ENCODE results near the gene URB1. TPM values are rescaled to one million over a fixed set of nuclear protein-coding genes. Genes with fewer than 3 reads are reported as not detected.
"Not testable (repeated sequence)": the region's sequence is repeated elsewhere in the genome, so short reads cannot be mapped to it uniquely, and the experiment has no call there.

URB1 gene
- total RNA-seq, 1 donor: 21.7 TPM

DNA sequence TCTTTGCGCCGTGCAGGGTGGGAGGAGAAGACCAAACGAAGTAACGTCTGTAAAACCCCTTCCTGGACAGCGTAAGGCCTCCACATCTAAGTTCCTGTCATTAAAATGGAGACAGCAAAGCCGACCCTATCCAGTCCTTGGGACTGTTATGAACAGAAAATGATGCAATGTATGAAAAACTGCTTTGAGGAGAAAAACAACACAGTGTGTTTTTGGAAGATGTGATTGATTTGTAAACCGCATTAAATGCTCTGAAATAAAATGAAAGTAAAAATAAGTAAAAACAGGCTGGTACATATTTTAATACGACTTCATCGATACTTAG is 827 bp upstream of the URB1 start:
- Histone ChIP-seq H3K4me1 (ENCODE audit: insufficient read depth, low read length) (peaks cover 33% of the 10 kb centered on the region), H3K27me3 (ENCODE audit: insufficient read depth, low read length) (peaks cover 9% of the 10 kb centered on the region), H3K79me2 (ENCODE audit: insufficient read depth, low read length) (peaks cover 35% of the 10 kb centered on the region), H2AFZ (ENCODE audit: low read length) (peak overlapping the region; percentile 91), H3K4me3 (ENCODE audit: insufficient read depth, low read length) (peak overlapping the region; percentile 86), H3K9me3 (ENCODE audit: low read depth, low read length) (no peaks in the 10 kb centered on the region), H3K27ac (ENCODE audit: low read depth, low read length) (peak overlapping the region; percentile 74), H4K20me1 (ENCODE audit: insufficient read depth, low read length) (peaks cover 20% of the 10 kb centered on the region), H3K36me3 (ENCODE audit: insufficient read depth, low read length) (no peaks in the 10 kb centered on the region), H3K4me2 (ENCODE audit: insufficient read depth, low read length) (peak overlapping the region; percentile 98)
- no peak for DNase-seq (ENCODE audit: insufficient read length, low spot score, missing footprints)
- TF ChIP-seq CTCF (IDR thresholded peaks at IDR 0.05; ENCODE audit: extremely low read depth, low read depth, low read length): no peak

GRCh38 chr21:32392299-32392879 is 423 bp downstream of the URB1 start:
- H3K36me3 ChIP-seq (ENCODE audit: insufficient read depth, low read length): peaks cover 8% of the 10 kb centered on the region
- DNase-seq (ENCODE audit: insufficient read length, low spot score, missing footprints): peak; percentile 68
- peak overlapping the region; percentile 78 for H3K27ac ChIP-seq (ENCODE audit: low read depth, low read length)
- peaks cover 26% of the 10 kb centered on the region for H4K20me1 ChIP-seq (ENCODE audit: insufficient read depth, low read length)
- peaks cover 48% of the 10 kb centered on the region for H3K79me2 ChIP-seq (ENCODE audit: insufficient read depth, low read length)
- H3K27me3 ChIP-seq (ENCODE audit: insufficient read depth, low read length): peaks cover 6% of the 10 kb centered on the region
- H3K4me2 ChIP-seq (ENCODE audit: insufficient read depth, low read length): peak overlapping the region; percentile 98
- H3K4me1 ChIP-seq (ENCODE audit: insufficient read depth, low read length): peaks cover 37% of the 10 kb centered on the region
- no peaks in the 10 kb centered on the region for H3K9me3 ChIP-seq (ENCODE audit: low read depth, low read length)
- peak overlapping the region; percentile 86 for H3K4me3 ChIP-seq (ENCODE audit: insufficient read depth, low read length)
- no peak for TF ChIP-seq CTCF (IDR thresholded peaks at IDR 0.05; ENCODE audit: extremely low read depth, low read depth, low read length)
- H2AFZ ChIP-seq (ENCODE audit: low read length): peak overlapping the region; percentile 56

DNA sequence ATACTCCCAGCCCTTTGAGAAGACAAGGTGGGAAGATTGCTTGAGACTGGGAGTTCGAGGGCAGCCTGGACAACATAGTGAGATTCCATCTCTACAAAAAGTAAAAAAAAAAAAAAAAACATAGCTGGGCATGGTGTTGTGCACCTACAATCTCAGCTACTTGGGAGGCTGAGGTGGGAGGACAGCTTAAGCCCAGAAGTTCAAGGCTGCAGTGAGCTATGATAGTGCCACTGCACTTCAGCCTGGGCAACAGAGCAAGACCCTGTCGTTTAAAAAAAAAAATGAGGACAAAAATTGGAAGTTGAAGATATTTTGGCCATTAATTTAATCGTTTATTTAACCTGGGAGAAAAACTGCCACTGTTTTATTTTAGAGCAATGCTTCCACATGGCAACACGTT is 1.1 kb downstream of the URB1 start:
- H3K4me2 ChIP-seq (ENCODE audit: insufficient read depth, low read length): peak overlapping the region; percentile 98
- H3K36me3 ChIP-seq (ENCODE audit: insufficient read depth, low read length): peaks cover 8% of the 10 kb centered on the region
- H3K27ac ChIP-seq (ENCODE audit: low read depth, low read length): peak overlapping the region; percentile 78
- H3K27me3 ChIP-seq (ENCODE audit: insufficient read depth, low read length): peaks cover 3% of the 10 kb centered on the region
- H3K9me3 ChIP-seq (ENCODE audit: low read depth, low read length): no peaks in the 10 kb centered on the region
- H2AFZ ChIP-seq (ENCODE audit: low read length): no peak overlapping the region
- peaks cover 38% of the 10 kb centered on the region for H3K4me1 ChIP-seq (ENCODE audit: insufficient read depth, low read length)
- H4K20me1 ChIP-seq (ENCODE audit: insufficient read depth, low read length): peaks cover 26% of the 10 kb centered on the region
- H3K79me2 ChIP-seq (ENCODE audit: insufficient read depth, low read length): peaks cover 54% of the 10 kb centered on the region
- no peak for TF ChIP-seq CTCF (IDR thresholded peaks at IDR 0.05; ENCODE audit: extremely low read depth, low read depth, low read length)
- no peak for DNase-seq (ENCODE audit: insufficient read length, low spot score, missing footprints)
- peak overlapping the region; percentile 86 for H3K4me3 ChIP-seq (ENCODE audit: insufficient read depth, low read length)

DNA sequence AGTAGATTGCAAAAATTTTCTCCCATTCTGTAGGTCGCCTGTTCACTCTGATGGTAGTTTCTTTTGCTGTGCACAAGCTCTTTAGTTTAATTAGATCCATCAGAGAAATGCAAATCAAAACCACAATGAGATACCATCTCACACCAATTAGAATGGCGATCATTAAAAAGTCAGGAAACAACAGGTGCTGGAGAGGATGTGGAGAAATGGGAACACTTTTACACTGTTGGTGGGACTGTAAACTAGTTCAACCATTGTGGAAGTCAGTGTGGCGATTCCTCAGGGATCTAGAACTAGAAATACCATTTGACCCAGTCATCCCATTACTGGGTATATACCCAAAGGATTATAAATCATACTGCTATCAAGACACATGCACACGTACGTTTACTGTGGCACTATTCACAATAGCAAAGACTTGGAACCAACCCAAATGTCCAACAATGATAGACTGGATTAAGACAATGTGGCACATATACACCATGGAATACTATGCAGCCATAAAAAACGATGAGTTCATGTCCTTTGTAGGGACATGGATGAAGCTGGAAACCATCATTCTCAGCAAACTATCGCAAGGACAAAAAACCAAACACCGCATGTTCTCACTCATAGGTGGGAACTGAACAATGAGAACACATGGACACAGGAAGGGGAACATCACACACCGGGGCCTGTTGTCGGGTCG is 2.1 kb downstream of the URB1 start:
- H3K4me2 ChIP-seq (ENCODE audit: insufficient read depth, low read length): not testable (repeated sequence)

More for the DNA sequence above, 2.1 kb downstream of the URB1 start:
- Histone ChIP-seq H3K79me2 (ENCODE audit: insufficient read depth, low read length) (peaks cover 65% of the 10 kb centered on the region), H4K20me1 (ENCODE audit: insufficient read depth, low read length) (peaks cover 26% of the 10 kb centered on the region), H3K4me1 (ENCODE audit: insufficient read depth, low read length) (peaks cover 45% of the 10 kb centered on the region)
- H3K27ac ChIP-seq (ENCODE audit: low read depth, low read length); H2AFZ ChIP-seq (ENCODE audit: low read length); H3K36me3 ChIP-seq (ENCODE audit: insufficient read depth, low read length); H3K9me3 ChIP-seq (ENCODE audit: low read depth, low read length); DNase-seq (ENCODE audit: insufficient read length, low spot score, missing footprints); H3K4me3 ChIP-seq (ENCODE audit: insufficient read depth, low read length); H3K27me3 ChIP-seq (ENCODE audit: insufficient read depth, low read length): not testable (repeated sequence)
